H7 (cell line): ENCODE data around the gene DHTKD1. TPM values are rescaled to one million over a fixed set of nuclear protein-coding genes. Genes with fewer than 3 reads are reported as not detected.
"Not testable (repeated sequence)": the region's sequence is repeated elsewhere in the genome, so short reads cannot be mapped to it uniquely, and the experiment has no call there.

ENCODE experiments used
- DNase-seq: peaks from one replicate; pipeline ENCODE4 v3.0.0; 2012
- H3K27me3 ChIP-seq: 2 replicates; pipeline ENCODE4 v1.6.0; 2011; ENCODE audit warnings: mild to moderate bottlenecking, low read length; ENCODE audit not compliant: control insufficient read depth, insufficient read depth
- H3K36me3 ChIP-seq: replicated peaks from 2 replicates; pipeline ENCODE4 v1.5.1; 2011; ENCODE audit warnings: low read length; ENCODE audit not compliant: control insufficient read depth, insufficient read depth
- H3K4me3 ChIP-seq: 2 replicates; pipeline ENCODE4 v1.5.1; 2011; ENCODE audit warnings: low read depth, mild to moderate bottlenecking, control low read depth, low read length, moderate library complexity; ENCODE audit not compliant: insufficient read depth
- total RNA-seq: library from RNA; depleted of rRNA; stranded (reverse); fragments of >200 nt; shearing (Covaris generic); gene quantifications from 2 replicates; pipeline ENCODE4 v1.2.3, GENCODE V29; 2014; rRNA removed

The DHTKD1 gene
- total RNA-seq, 1 experiment from 2014 or later = 59.4 TPM

- H3K4me3 ChIP-seq = no peak overlapping the region
- H3K36me3 ChIP-seq = no peaks in the 10 kb centered on the region
- no peak for DNase-seq
- H3K27me3 ChIP-seq = no peaks in the 10 kb centered on the region
Observed at GRCh38 chr10:12150163-12150562, 81.4 kb downstream of the DHTKD1 start.

GRCh38 chr10:12154516-12154915 is 85.8 kb downstream of the DHTKD1 start:
- Histone ChIP-seq H3K4me3 (no peak overlapping the region), H3K27me3 (no peaks in the 10 kb centered on the region), H3K36me3 (no peaks in the 10 kb centered on the region; the same call in 1 of the 2 replicates)
- DNase-seq = no peak

DNA sequence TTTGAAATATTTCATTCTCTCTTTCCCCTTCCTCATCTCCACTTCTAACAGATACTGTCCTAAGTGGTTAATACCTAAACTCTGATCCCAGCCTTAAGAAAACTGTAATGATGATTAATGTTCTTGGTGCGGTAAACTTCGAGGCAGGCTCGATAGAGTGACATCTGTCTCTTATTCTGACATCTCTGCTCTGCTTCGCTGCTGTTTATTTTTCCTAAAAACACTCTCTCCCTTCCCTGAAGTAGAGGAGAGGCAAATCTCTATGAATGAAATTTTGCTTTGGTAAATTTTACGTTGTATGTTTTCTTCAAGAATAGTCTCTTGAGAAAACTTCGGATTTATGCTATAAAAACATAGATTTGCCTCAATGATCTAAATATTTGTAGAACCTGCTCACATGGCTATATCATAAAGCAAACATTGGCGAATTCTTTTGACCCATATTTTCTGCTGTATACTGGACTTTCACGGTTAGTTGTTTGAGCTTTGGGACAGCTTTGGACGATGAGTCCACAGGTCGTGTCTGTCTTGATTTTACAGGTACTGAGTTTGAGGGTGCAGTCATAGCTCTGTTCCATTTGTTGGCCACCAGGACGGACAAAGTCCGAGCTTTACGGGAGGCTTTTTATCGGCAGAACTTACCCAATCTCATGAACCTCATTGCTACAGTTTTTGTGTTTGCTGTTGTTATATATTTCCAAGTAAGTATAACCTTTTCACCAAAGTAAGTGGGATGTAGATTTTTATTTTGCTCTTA is 87.8 kb downstream of the DHTKD1 start:
- DNase-seq = no peak
- Histone ChIP-seq H3K27me3 (no peaks in the 10 kb centered on the region), H3K4me3 (no peak overlapping the region), H3K36me3 (no peaks in the 10 kb centered on the region; the same call in 1 of the 2 replicates)

- no peaks in the 10 kb centered on the region; the same call in 1 of the 2 replicates for H3K36me3 ChIP-seq
- no peak overlapping the region for H3K4me3 ChIP-seq
- no peaks in the 10 kb centered on the region for H3K27me3 ChIP-seq
- no peak for DNase-seq
Observed at GRCh38 chr10:12158111-12158510, 89.4 kb downstream of the DHTKD1 start.

DNA sequence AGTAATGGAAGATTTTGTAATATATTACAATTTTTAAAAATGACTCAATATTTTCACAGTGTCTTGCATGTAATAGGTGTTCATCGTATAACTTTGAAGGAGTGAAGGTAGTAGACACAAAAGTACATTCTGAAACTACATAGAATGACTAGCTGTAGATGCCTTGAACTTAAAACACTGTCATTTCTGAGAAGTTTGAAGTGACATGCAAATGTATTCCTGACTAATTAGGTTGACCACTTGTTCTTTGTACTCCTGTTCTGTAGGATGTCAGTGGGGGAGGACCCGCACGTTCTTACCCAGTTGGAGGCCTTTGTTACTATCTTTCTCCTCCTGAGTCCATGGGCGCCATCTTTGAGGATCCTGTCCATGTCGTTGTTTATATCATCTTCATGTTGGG is 91.9 kb downstream of the DHTKD1 start:
- Histone ChIP-seq H3K36me3 (peaks cover 1% of the 10 kb centered on the region), H3K4me3 (no peak overlapping the region), H3K27me3 (no peaks in the 10 kb centered on the region)
- DNase-seq = no peak

DNA sequence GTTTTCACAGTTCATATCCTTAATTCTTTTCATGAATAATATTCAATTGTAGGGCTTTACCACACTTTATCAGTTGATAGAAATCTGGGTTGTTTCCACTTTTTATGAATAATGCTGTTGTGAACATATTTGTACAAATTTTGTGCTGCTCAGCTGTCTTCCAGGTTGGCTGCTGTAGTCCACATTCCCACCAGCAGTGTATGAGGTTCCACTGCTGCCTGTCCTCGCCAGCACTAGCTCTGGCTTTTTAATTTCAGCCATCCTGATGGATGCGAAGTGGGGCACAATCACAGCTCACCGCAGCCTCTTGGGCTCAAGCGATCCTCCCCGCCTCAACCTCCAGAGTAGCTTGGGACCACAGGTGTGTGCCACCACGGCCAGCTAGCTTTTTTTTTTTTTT is 94.2 kb downstream of the DHTKD1 start:
- no peak for DNase-seq
- no peaks in the 10 kb centered on the region for H3K27me3 ChIP-seq
- H3K4me3 ChIP-seq = no peak overlapping the region
- peaks cover 8% of the 10 kb centered on the region for H3K36me3 ChIP-seq

DNA sequence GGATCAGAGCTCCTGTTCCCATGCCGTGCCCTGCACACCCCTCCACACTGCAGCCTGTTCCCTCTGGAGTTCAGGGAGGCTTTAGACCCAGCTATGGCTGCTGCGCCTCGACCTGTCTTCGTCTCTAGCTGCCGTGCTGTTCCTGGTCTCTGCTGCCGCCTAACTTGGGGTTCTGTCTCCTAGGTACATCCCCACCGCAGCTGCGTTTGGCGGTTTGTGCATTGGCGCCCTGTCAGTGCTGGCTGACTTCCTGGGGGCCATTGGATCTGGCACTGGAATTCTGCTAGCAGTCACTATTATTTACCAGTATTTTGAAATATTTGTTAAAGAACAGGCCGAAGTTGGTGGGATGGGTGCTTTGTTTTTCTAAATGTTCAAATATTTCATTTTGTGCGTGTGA is 95.3 kb downstream of the DHTKD1 start:
- Histone ChIP-seq H3K27me3 (no peaks in the 10 kb centered on the region), H3K4me3 (no peak overlapping the region), H3K36me3 (peaks cover 13% of the 10 kb centered on the region)
- DNase-seq = no peak

DNA sequence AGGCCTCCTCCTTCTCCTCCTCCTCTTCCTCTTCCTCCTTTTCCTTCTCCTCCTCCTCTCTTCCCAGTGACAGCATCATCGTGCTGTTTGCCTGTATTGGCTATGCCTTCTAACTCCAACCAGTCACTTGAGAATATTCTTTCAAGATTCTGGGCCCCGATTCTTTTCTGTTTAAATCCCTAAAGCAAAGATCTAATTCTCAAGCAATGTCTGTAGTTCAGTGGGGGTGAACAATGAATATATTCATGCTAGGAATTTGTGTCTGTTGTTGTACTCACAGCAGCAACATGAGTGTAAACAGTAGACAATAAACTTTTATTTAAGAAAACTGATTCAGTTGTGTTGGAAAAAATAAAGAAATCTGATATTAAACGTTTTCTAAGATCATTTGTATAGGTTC is 96.3 kb downstream of the DHTKD1 start:
- no peak overlapping the region for H3K4me3 ChIP-seq
- no peaks in the 10 kb centered on the region for H3K27me3 ChIP-seq
- H3K36me3 ChIP-seq = peaks cover 18% of the 10 kb centered on the region
- no peak for DNase-seq

GRCh38 chr10:12165999-12166775 is 97.4 kb downstream of the DHTKD1 start:
- H3K27me3 ChIP-seq = no peaks in the 10 kb centered on the region
- peaks cover 22% of the 10 kb centered on the region for H3K36me3 ChIP-seq
- H3K4me3 ChIP-seq = no peak overlapping the region
- DNase-seq = no peak

GRCh38 chr10:12171512-12171911 is 102.8 kb downstream of the DHTKD1 start:
- not testable (repeated sequence) for H3K27me3 ChIP-seq, DNase-seq, H3K4me3 ChIP-seq
- peaks cover 35% of the 10 kb centered on the region for H3K36me3 ChIP-seq

Other genes starting within 250 kb of the DHTKD1 start
- gene PROSER2, start 245.6 kb upstream of the DHTKD1 start, total RNA-seq = 15.0 and 16.4 TPM in 2 replicates
- 10.6 and 19.2 TPM in 2 replicates for gene UPF2, start 26.1 kb upstream of the DHTKD1 start, total RNA-seq
- gene SEC61A2, start 60.7 kb downstream of the DHTKD1 start, total RNA-seq = 11.0 and 14.5 TPM in 2 replicates
- 93.0 and 108 TPM in 2 replicates for gene NUDT5, start 126.9 kb downstream of the DHTKD1 start, total RNA-seq
- gene CDC123, start 127.2 kb downstream of the DHTKD1 start, total RNA-seq = 180 and 231 TPM in 2 replicates